HL-60 (cell line): ENCODE results near the gene CXCL13.

Experiments used
- CTCF ChIP-seq: IDR thresholded peaks from one replicate; pipeline ENCODE4 v1.5.1; 2011; ENCODE audit warnings: low read length, control low read depth, inconsistent platforms; ENCODE audit not compliant: insufficient read depth
- POLR2AphosphoS5 ChIP-seq: IDR thresholded peaks from 2 replicates; pipeline ENCODE4 v1.6.1; 2012; ENCODE audit warnings: low read depth
- SPI1 ChIP-seq: IDR thresholded peaks from 2 replicates; pipeline ENCODE4 v1.6.1; 2012; ENCODE audit warnings: low read depth, mild to moderate bottlenecking, borderline replicate concordance

- TF ChIP-seq SPI1 (no peak), CTCF (no peak), POLR2AphosphoS5 (no peak)
These were observed 3.9 kb upstream of the CXCL13 start for GRCh38 chr4:77601614-77602187.
